Upper lobe of left lung (tissue), 4 donors: Measurements from ENCODE around the gene TEF.
"Not testable (repeated sequence)": the region's sequence is repeated elsewhere in the genome, so short reads cannot be mapped to it uniquely, and the experiment has no call there.

Experiments
- CTCF ChIP-seq, 6 experiments: fragments of 450-650 bp in 4 of 6; fragments of 200-600 bp in 2 of 6; sonication (generic) in 2 of 6; IDR thresholded peaks; one replicate each; pipeline ENCODE4 v1.5.1; 2016 to 2019; ENCODE audit warnings: antibody characterized with exemption in 6 of 6
- POLR2AphosphoS5 ChIP-seq, 2 donors: sonication (generic); formaldehyde crosslinking; IDR thresholded peaks; one replicate each; pipeline ENCODE4 v1.5.1; 2017; ENCODE audit warnings: antibody characterized with exemption in 2 of 2

- not testable (repeated sequence) for TF ChIP-seq POLR2AphosphoS5, CTCF (IDR thresholded peaks at IDR 0.05)
Observed at GRCh38 chr22:41434361-41435003, 52.7 kb downstream of the TEF start.
